Spleen (tissue), 11 donors: ENCODE results near the gene BRINP1. TPM values are rescaled to one million over a fixed set of nuclear protein-coding genes. Genes with fewer than 3 reads are reported as not detected.

Experiments used
- DNase-seq: peaks from one replicate; pipeline ENCODE4 v3.0.0-alpha.2; 2020
- H3K27ac ChIP-seq, 8 donors: fragments of 200-600 bp; sonication (generic) in 7 of 8; 1 replicate in 4 of 8; 2 replicates in 4 of 8; pipeline versions ENCODE4 v1.5.0 to v1.8.0; 2016 to 2021; ENCODE audit warnings: inconsistent platforms in 4 of 8, mild to moderate bottlenecking in 4 of 8, moderate library complexity in 1 of 8
- H3K27me3 ChIP-seq, 7 donors: fragments of 200-600 bp; sonication (generic) in 6 of 7; replicated peaks in 1 of 7; 1 replicate in 4 of 7; 2 replicates in 3 of 7; pipeline versions ENCODE4 v1.5.0 to v1.8.0; 2016 to 2021; ENCODE audit warnings: inconsistent platforms in 3 of 7, mild to moderate bottlenecking in 1 of 7
- H3K36me3 ChIP-seq, 6 donors: fragments of 200-600 bp; sonication (generic) in 5 of 6; 1 replicate in 4 of 6; 2 replicates in 2 of 6; pipeline versions ENCODE4 v1.5.0 to v1.8.0; 2016 to 2021; ENCODE audit warnings: inconsistent platforms in 2 of 6
- H3K4me1 ChIP-seq, 6 donors: fragments of 200-600 bp; sonication (generic) in 5 of 6; 1 replicate in 3 of 6; 2 replicates in 3 of 6; pipeline versions ENCODE4 v1.5.0 to v1.8.0; 2016 to 2021; ENCODE audit warnings: inconsistent platforms in 3 of 6
- H3K4me3 ChIP-seq, 8 donors: fragments of 200-600 bp; sonication (generic) in 7 of 8; 1 replicate in 4 of 8; 2 replicates in 4 of 8; pipeline versions ENCODE4 v1.5.0 to v1.8.0; 2016 to 2021; ENCODE audit warnings: inconsistent platforms in 4 of 8, mild to moderate bottlenecking in 4 of 8, moderate library complexity in 2 of 8
- H3K9me3 ChIP-seq, 8 donors: fragments of 200-600 bp; sonication (generic) in 7 of 8; 1 replicate in 4 of 8; 2 replicates in 4 of 8; pipeline versions ENCODE4 v1.5.0 to v1.8.0; 2016 to 2021; ENCODE audit warnings: inconsistent platforms in 4 of 8
- CTCF ChIP-seq, 11 experiments: fragments of 200-600 bp in 7 of 11; fragments of 450-650 bp in 4 of 11; sonication (generic) in 4 of 11; IDR thresholded peaks in 8 of 11; conservative IDR thresholded peaks in 3 of 11; 1 replicate in 7 of 11; 2 replicates in 4 of 11; pipeline versions ENCODE4 v1.4.0 to v1.8.0; 2016 to 2021; ENCODE audit warnings: antibody characterized with exemption in 11 of 11, inconsistent platforms in 4 of 11, mild to moderate bottlenecking in 1 of 11
- POLR2A ChIP-seq, 3 donors: fragments of 450-650 bp; IDR thresholded peaks; one replicate each; pipeline ENCODE4 v1.5.1; 2017; ENCODE audit warnings: antibody characterized with exemption in 3 of 3, mild to moderate bottlenecking in 1 of 3
- POLR2AphosphoS5 ChIP-seq, 3 donors: sonication (generic); formaldehyde crosslinking; IDR thresholded peaks; one replicate each; pipeline ENCODE4 v1.5.1; 2017; ENCODE audit warnings: antibody characterized with exemption in 3 of 3
- WGBS, 5 donors: extraction: QIAGEN DNeasy Blood & Tissue Kit in 3 of 5; methylation state at CpG; one replicate each; pipeline versions ENCODE4 v1.1.5 to v1.1.7; 2013 to 2018; 5-methylcytosine and 5-hydroxymethylcytosine counted together
- intact Hi-C: fragments of 100-400 bp; cut with DNase I; formaldehyde crosslinking; loops from one replicate; pipeline ENCODE4 v1.15.0; 2023; ENCODE audit warnings: low total_unique reads
- polyA plus RNA-seq, 3 donors: library from polyadenylated mRNA; stranded (reverse); fragments of 200-250 nt; gene quantifications; one replicate each; pipeline ENCODE4 v1.2.1, GENCODE V29; 2013
- total RNA-seq, 7 donors: library from RNA; depleted of rRNA in 3 of 7; stranded (reverse); fragments of >200 nt in 3 of 7; fragmentation: NEBNext Ultra II Directional in 4 of 7; extraction: Animal tissue kit (Norgen Biotek cat#: 25700) in 4 of 7; gene quantifications; one replicate each; pipeline versions ENCODE4 v1.1.0 to v1.2.1, GENCODE V29; 2016 to 2021
- donor health status: healthy with polysubstance abuse.
- donor health status: DM: no; HTN: no; CAD: no; lungs with moderate emphysema.
- donor health status: DM: no; HTN: no; CAD: no.
- donor health status: Bipolar disorder and iron deficiency.
- donor health status: healthy.
- donor health status: DM: no; HTN: no; CAD: no.
- donor health status: DM: yes; HTN: yes; CAD: no.

The BRINP1 gene
- total and polyA plus RNA-seq, 10 donors, result 0.05 to 1.2 (median 0.32) TPM; not detected in 1

GRCh38 chr9:119255116-119255515 is 114.1 kb downstream of the BRINP1 start:
- TF ChIP-seq POLR2A (IDR thresholded peaks at IDR 0.05) (no peak), CTCF (IDR thresholded peaks at IDR 0.05 in 8 of 11, conservative IDR thresholded peaks at IDR 0.05 in 3 of 11) (no peak), POLR2AphosphoS5 (IDR thresholded peaks at IDR 0.05) (no peak)
- intact Hi-C loops, result no loop called here
- Histone ChIP-seq H3K4me3 (no peak overlapping the region), H3K27ac (no peak overlapping the region), H3K36me3 (no peaks in the 10 kb centered on the region), H3K4me1 (no peaks in the 10 kb centered on the region), H3K27me3 (no peaks in the 10 kb centered on the region), H3K9me3 (no peaks in the 10 kb centered on the region)
- 56 to 71% (median 57%) methylated on average over 3 of the region's 3 CpGs for WGBS, 5 donors
- DNase-seq, result no peak

GRCh38 chr9:119252671-119253299 is 116.5 kb downstream of the BRINP1 start:
- intact Hi-C loops, result no loop called here
- WGBS, 5 donors, result 80 to 93% (median 87%) methylated on average over 5 of the region's 5 CpGs
- no peaks in the 10 kb centered on the region for H3K9me3 ChIP-seq

GRCh38 chr9:119251936-119252335 is 117.3 kb downstream of the BRINP1 start:
- TF ChIP-seq POLR2AphosphoS5 (IDR thresholded peaks at IDR 0.05), result no peak
- TF ChIP-seq CTCF (IDR thresholded peaks at IDR 0.05 in 8 of 11, conservative IDR thresholded peaks at IDR 0.05 in 3 of 11), result no peak
- no peak for TF ChIP-seq POLR2A (IDR thresholded peaks at IDR 0.05)

More at GRCh38 chr9:119252671-119253299, 116.5 kb downstream of the BRINP1 start:
- H3K27me3 ChIP-seq, result no peaks in the 10 kb centered on the region
- no peak for TF ChIP-seq POLR2AphosphoS5 (IDR thresholded peaks at IDR 0.05)
- TF ChIP-seq CTCF (IDR thresholded peaks at IDR 0.05 in 8 of 11, conservative IDR thresholded peaks at IDR 0.05 in 3 of 11), result no peak
- no peak for TF ChIP-seq POLR2A (IDR thresholded peaks at IDR 0.05)
- H3K36me3 ChIP-seq, result no peaks in the 10 kb centered on the region
- no peak overlapping the region for H3K27ac ChIP-seq
- H3K4me1 ChIP-seq, result no peaks in the 10 kb centered on the region
- H3K4me3 ChIP-seq, result no peak overlapping the region
- no peak for DNase-seq

GRCh38 chr9:119250730-119251129 is 118.5 kb downstream of the BRINP1 start:
- Histone ChIP-seq H3K9me3 (no peaks in the 10 kb centered on the region), H3K27me3 (no peaks in the 10 kb centered on the region), H3K27ac (no peak overlapping the region), H3K36me3 (no peaks in the 10 kb centered on the region), H3K4me1 (no peaks in the 10 kb centered on the region), H3K4me3 (no peak overlapping the region)
- intact Hi-C loops, result no loop called here
- TF ChIP-seq POLR2A (IDR thresholded peaks at IDR 0.05) (no peak), CTCF (IDR thresholded peaks at IDR 0.05 in 8 of 11, conservative IDR thresholded peaks at IDR 0.05 in 3 of 11) (no peak), POLR2AphosphoS5 (IDR thresholded peaks at IDR 0.05) (no peak)
- DNase-seq, result no peak
- 64 to 73% (median 67%) methylated on average over 4 of the region's 4 CpGs for WGBS, 5 donors

More at GRCh38 chr9:119251936-119252335, 117.3 kb downstream of the BRINP1 start:
- Histone ChIP-seq H3K4me1 (no peaks in the 10 kb centered on the region), H3K36me3 (no peaks in the 10 kb centered on the region), H3K27ac (no peak overlapping the region), H3K9me3 (no peaks in the 10 kb centered on the region), H3K4me3 (no peak overlapping the region), H3K27me3 (no peaks in the 10 kb centered on the region)
- intact Hi-C loops, result no loop called here
- no peak for DNase-seq
- WGBS, 5 donors, result 58 to 80% (median 68%) methylated on average over 5 of the region's 5 CpGs
